GM12891 (cell line): ENCODE measurements around the gene DTNBP1.
A peak's percentile ranks its signal among the peaks of the same experiment; 100 is the strongest.

ENCODE experiments used
- DNase-seq: peaks from one replicate; pipeline ENCODE4 v3.0.0; 2011; ENCODE audit warnings: low spot score; ENCODE audit not compliant: insufficient read length
- FAIRE-seq: peaks from 2 replicates; lab custom pipeline; 2011; peaks lifted over from hg19 to GRCh38; lab: Jason Lieb, UNC
- PAX5 ChIP-seq: IDR thresholded peaks from 2 replicates; pipeline ENCODE4 v1.6.1; 2011; ENCODE audit warnings: low read length, moderate library complexity, mild to moderate bottlenecking; ENCODE audit not compliant: insufficient read depth, severe bottlenecking
- POLR2A ChIP-seq: IDR thresholded peaks from 2 replicates; pipeline ENCODE4 v1.6.1; 2011; ENCODE audit warnings: low read depth, low read length, control low read depth
- POLR2AphosphoS5 ChIP-seq: IDR thresholded peaks from 2 replicates; pipeline ENCODE4 v1.6.1; 2011; ENCODE audit warnings: low read depth, low read length, control low read depth
- POU2F2 ChIP-seq: IDR thresholded peaks from 2 replicates; pipeline ENCODE4 v1.6.1; 2011; ENCODE audit warnings: low read depth, mild to moderate bottlenecking, control low read depth, low read length, moderate library complexity
- SPI1 ChIP-seq: IDR thresholded peaks from 2 replicates; pipeline ENCODE4 v1.6.1; 2011; ENCODE audit warnings: low read depth, low read length, control low read depth
- TAF1 ChIP-seq: IDR thresholded peaks from 2 replicates; pipeline ENCODE4 v1.6.1; 2011; ENCODE audit warnings: low read depth, low read length, control low read depth

Gene DTNBP1

DNA sequence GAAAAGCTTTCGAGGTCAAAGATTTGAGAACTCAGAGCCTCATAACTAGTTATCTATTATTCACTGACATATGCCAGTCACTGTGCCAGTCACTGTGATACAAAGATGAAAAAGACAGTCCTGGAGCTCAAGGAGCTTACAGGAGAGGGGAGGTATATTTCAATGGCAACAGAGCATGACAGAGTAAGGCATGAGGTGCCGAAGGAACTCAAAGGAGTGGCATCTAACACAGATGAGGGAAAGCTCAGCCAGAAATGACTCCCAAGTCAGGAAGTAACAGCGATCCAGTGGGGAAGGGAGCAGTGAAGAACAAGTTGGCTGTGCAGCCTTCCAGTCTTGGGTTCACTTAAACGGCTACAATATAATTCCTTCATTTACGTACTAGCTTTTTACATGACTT is 46.6 kb downstream of the DTNBP1 start:
- FAIRE-seq (no peak), DNase-seq (no peak)
- TF ChIP-seq PAX5, result no peak
- no peak for TF ChIP-seq TAF1
- no peak for TF ChIP-seq POLR2A
- TF ChIP-seq SPI1, result no peak
- TF ChIP-seq POLR2AphosphoS5, result no peak
- no peak for TF ChIP-seq POU2F2

DNA sequence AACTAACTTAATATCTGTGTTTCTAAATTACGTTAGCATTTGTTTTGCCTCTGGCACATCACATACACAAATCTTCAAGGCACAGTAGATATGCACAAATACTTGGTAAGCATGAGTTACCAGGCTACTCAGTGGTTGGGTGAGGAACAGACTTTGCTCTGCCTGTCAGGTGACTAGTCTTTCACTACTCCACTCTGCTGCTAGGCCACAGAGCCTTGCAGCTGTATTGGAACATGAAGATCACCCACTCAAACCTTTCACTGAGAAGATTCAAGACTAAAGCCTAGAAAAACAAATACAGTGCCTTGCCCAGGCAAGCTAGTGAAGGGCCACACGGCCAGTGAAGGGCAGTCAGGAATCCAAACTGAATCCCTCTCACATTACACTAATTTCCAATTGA is 47.0 kb downstream of the DTNBP1 start:
- DNase-seq (no peak), FAIRE-seq (peak; percentile 82)
- TF ChIP-seq TAF1, result no peak
- no peak for TF ChIP-seq PAX5
- TF ChIP-seq SPI1, result no peak
- TF ChIP-seq POU2F2, result no peak
- TF ChIP-seq POLR2A, result no peak
- TF ChIP-seq POLR2AphosphoS5, result no peak

GRCh38 chr6:15614277-15614676 is 48.6 kb downstream of the DTNBP1 start:
- TF ChIP-seq POLR2AphosphoS5 (no peak), POLR2A (no peak), POU2F2 (no peak), PAX5 (no peak), SPI1 (no peak), TAF1 (no peak)
- FAIRE-seq, result no peak
- DNase-seq, result no peak

DNA sequence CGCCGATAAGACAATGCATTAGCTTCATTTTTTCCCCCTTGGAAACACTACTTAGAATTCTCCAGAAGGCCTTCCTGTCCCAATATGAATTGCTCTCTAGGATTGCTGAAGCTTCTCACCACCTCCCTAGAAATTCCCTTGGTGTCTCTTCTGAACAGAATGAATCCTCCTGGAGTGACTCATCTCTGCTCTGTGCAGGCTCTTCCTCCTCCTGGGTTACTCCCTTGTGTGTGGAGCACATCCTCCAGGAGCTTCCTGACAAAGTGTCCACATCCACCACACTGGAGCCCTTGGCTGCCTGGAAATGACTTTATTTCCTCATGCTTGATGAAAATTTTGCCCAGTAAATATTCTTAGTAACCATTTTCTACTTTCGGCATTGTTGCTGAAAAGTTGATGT is 54.4 kb downstream of the DTNBP1 start:
- no peak for TF ChIP-seq SPI1
- no peak for TF ChIP-seq TAF1
- TF ChIP-seq POLR2AphosphoS5, result no peak
- TF ChIP-seq POLR2A, result no peak
- no peak for TF ChIP-seq PAX5
- no peak for TF ChIP-seq POU2F2
- DNase-seq, result no peak
- FAIRE-seq, result no peak

- TF ChIP-seq SPI1 (no peak), POLR2A (no peak), POU2F2 (no peak), PAX5 (no peak), POLR2AphosphoS5 (no peak), TAF1 (no peak)
- DNase-seq, result no peak
- no peak for FAIRE-seq
Observed at GRCh38 chr6:15607603-15608002, 55.2 kb downstream of the DTNBP1 start.

DNA sequence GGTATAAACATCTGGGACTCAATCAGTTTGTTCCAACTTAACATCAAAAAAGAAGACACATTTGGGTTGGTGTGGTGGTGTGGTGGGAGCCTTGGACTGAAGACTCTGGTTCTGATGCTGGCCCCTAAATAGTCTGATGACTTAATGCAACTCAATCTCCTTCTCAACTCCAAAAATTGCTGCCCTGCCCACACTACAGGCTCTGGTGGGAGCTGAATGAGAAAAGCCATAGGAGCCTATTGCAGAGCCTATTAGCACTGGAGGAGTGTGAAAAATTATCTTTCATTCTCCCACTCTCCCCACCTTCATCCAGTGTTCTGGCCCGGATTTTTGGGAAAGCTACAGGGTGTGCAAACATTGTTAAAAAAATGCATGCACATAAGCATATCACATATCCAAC is 56.5 kb downstream of the DTNBP1 start:
- DNase-seq (no peak), FAIRE-seq (no peak)
- TF ChIP-seq TAF1 (no peak), PAX5 (no peak), SPI1 (no peak)

- DNase-seq, result no peak
- TF ChIP-seq SPI1, result no peak
- TF ChIP-seq POU2F2, result no peak
- TF ChIP-seq PAX5, result no peak
- TF ChIP-seq TAF1, result no peak
- no peak for TF ChIP-seq POLR2A
- no peak for TF ChIP-seq POLR2AphosphoS5
- no peak for FAIRE-seq
Observed at GRCh38 chr6:15604843-15605242, 58.0 kb downstream of the DTNBP1 start.

DNA sequence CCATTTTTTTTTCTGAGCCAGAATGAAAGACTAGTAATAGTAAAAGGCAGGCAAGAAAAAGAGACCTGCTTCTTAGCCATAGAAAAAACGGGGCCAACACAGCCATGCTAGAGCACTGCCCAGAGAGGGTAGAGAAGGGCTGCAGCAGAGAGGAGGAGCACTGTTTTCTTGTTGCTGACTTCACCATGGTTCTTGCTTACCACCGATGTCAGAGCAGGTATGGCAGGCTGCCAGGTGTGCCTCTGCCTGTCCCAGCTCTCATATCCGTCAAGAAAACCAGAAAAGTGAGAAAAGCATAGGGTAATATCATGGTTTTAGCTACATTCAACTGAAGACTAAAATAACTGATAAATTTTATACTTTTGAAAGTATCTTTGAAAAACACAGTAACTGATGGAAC is 60.7 kb downstream of the DTNBP1 start:
- TF ChIP-seq PAX5, result no peak
- no peak for TF ChIP-seq POU2F2
- TF ChIP-seq SPI1, result no peak
- no peak for TF ChIP-seq TAF1
- no peak for FAIRE-seq
- no peak for DNase-seq

GRCh38 chr6:15598273-15598798 is 64.5 kb downstream of the DTNBP1 start:
- no peak for TF ChIP-seq POU2F2
- TF ChIP-seq PAX5, result no peak
- no peak for TF ChIP-seq POLR2AphosphoS5
- no peak for TF ChIP-seq SPI1
- no peak for TF ChIP-seq TAF1
- TF ChIP-seq POLR2A, result no peak
- FAIRE-seq (no peak), DNase-seq (no peak)

GRCh38 chr6:15596186-15596896 is 66.5 kb downstream of the DTNBP1 start:
- FAIRE-seq, result no peak
- DNase-seq, result no peak
- TF ChIP-seq TAF1, result no peak
- no peak for TF ChIP-seq POLR2A
- TF ChIP-seq PAX5, result no peak
- no peak for TF ChIP-seq SPI1
- TF ChIP-seq POLR2AphosphoS5, result no peak
- TF ChIP-seq POU2F2, result no peak
